K562 (cell line): ENCODE measurements around the gene PIGT. TPM values are rescaled to one million over a fixed set of nuclear protein-coding genes. Genes with fewer than 3 reads are reported as not detected.
A peak's percentile ranks its signal among the peaks of the same experiment; 100 is the strongest.

Source experiments
- BRF2 ChIP-seq: IDR thresholded peaks from 3 replicates; pipeline ENCODE4 v1.6.1; 2011; ENCODE audit warnings: borderline replicate concordance, mild to moderate bottlenecking; ENCODE audit not compliant: insufficient read length, insufficient read depth
- HCFC1 ChIP-seq: IDR thresholded peaks from 2 replicates; pipeline ENCODE4 v1.6.1; 2012; ENCODE audit warnings: low read depth, low read length, improper control_type of control experiment
- MAFG ChIP-seq: fragments of 450-650 bp; conservative IDR thresholded peaks from 2 replicates; pipeline ENCODE4 v1.6.1; 2016; ENCODE audit warnings: missing genetic modification characterization, missing compliant biosample characterization
- MYNN ChIP-seq, 2 experiments: sonication (generic); formaldehyde crosslinking in 1 of 2; IDR thresholded peaks; 2 replicates each; pipeline versions ENCODE4 v1.5.0 to v1.6.1; 2016 to 2020; ENCODE audit warnings: antibody characterized with exemption in 1 of 2, missing genetic modification reagents in 1 of 2
- POLR2B ChIP-seq: fragments of 450-650 bp; IDR thresholded peaks from 2 replicates; pipeline ENCODE4 v1.6.1; 2018; ENCODE audit warnings: low read depth; ENCODE audit not compliant: partially characterized antibody
- PTBP1 ChIP-seq: fragments of 200-400 bp; formaldehyde crosslinking; IDR thresholded peaks from 2 replicates; pipeline ENCODE4 v1.6.1; 2017; ENCODE audit warnings: low read depth, low read length
- RAD51 ChIP-seq: fragments of 450-650 bp; IDR thresholded peaks from 2 replicates; pipeline ENCODE4 v1.7.1; 2016; ENCODE audit warnings: low read depth, mild to moderate bottlenecking, borderline replicate concordance
- TEAD2 ChIP-seq: fragments of 450-650 bp; IDR thresholded peaks from 2 replicates; pipeline ENCODE4 v1.6.1; 2016; ENCODE audit warnings: missing genetic modification characterization, control low read depth, missing compliant biosample characterization
- TFE3 ChIP-seq: fragments of 450-650 bp; formaldehyde crosslinking; IDR thresholded peaks from 2 replicates; pipeline ENCODE4 v1.4.0; 2020; ENCODE audit warnings: mild to moderate bottlenecking, mixed read lengths
- ZNF146 ChIP-seq: IDR thresholded peaks from one replicate; pipeline ENCODE4 v1.6.1; 2018; ENCODE audit warnings: missing compliant biosample characterization; ENCODE audit not compliant: unreplicated experiment
- ZNF280B ChIP-seq: fragments of 250-450 bp; sonication (Bioruptor Pico); IDR thresholded peaks from 2 replicates; pipeline ENCODE4 v1.5.1; 2021; ENCODE audit warnings: mild to moderate bottlenecking
- ZNF311 ChIP-seq: fragments of 250-450 bp; sonication (Bioruptor Pico); IDR thresholded peaks from 2 replicates; pipeline ENCODE4 v1.4.0; 2020; ENCODE audit warnings: mild to moderate bottlenecking, moderate library complexity
- ZNF318 ChIP-seq, 2 experiments: fragments of 450-650 bp; IDR thresholded peaks; 2 replicates each; pipeline ENCODE4 v1.6.1; 2016; ENCODE audit warnings: mild to moderate bottlenecking in 2 of 2, borderline replicate concordance in 1 of 2, low read depth in 1 of 2, moderate library complexity in 1 of 2
- ZNF707 ChIP-seq: fragments of 250-450 bp; sonication (Bioruptor Pico); conservative IDR thresholded peaks from 2 replicates; pipeline ENCODE4 v1.8.0; 2022; ENCODE audit warnings: inconsistent platforms, mild to moderate bottlenecking, moderate library complexity
- polyA plus RNA-seq, 8 experiments: library from polyadenylated mRNA; depleted of rRNA in 4 of 8; stranded (reverse) in 5 of 8; unstranded in 3 of 8; fragments of >200 nt; fragmentation: Nextera tagmentation in 2 of 8; fragmentation: Illumina TruSeq in 1 of 8; extraction: Ambion mirVana in 2 of 8; extraction: Trizol in 1 of 8; gene quantifications; 2 replicates each; pipeline versions ENCODE4 v1.2.1 to v1.2.3, GENCODE V29; 2011 to 2014; ENCODE audit warnings: inconsistent platforms in 1 of 8, missing spikeins in 1 of 8
- total RNA-seq, 7 experiments: library from RNA; depleted of rRNA in 6 of 7; stranded (reverse); fragments of >200 nt in 6 of 7; fragmentation: Illumina TruSeq in 2 of 7; extraction: Trizol in 2 of 7; gene quantifications; 2 replicates each; pipeline versions ENCODE4 v1.2.1 to v1.2.3, GENCODE V29; 2011 to 2021; ENCODE audit warnings: low replicate concordance in 1 of 7

The PIGT gene
- total and polyA plus RNA-seq, 9 of the 15 experiments (the other 6 are each of a cell fraction or from before 2014, with no cell fraction given), result 14.6 to 108 (median 46.9) TPM

- TF ChIP-seq MYNN (IDR thresholded peaks at IDR 0.05) (no peak), MYNN (CRISPR knock-in tag; IDR thresholded peaks at IDR 0.05) (no peak), BRF2 (no peak), ZNF707 (no peak), ZNF280B (CRISPR knock-in tag) (no peak), MAFG (no peak), ZNF146 (no peak), HCFC1 (peak; percentile 68), TEAD2 (tag) (no peak), RAD51 (no peak), TFE3 (CRISPR knock-in tag) (no peak), POLR2B (peak; percentile 93), ZNF318 (IDR thresholded peaks at IDR 0.05; ENCODE audit: borderline replicate concordance in 1 of 2, low read depth in 1 of 2) (no peak), ZNF311 (no peak), PTBP1 (no peak)
Measured at GRCh38 chr20:45415822-45416637, at the start of gene PIGT (continued).
